Smooth muscle cell (in vitro differentiated cells): Measurements from ENCODE around the gene STIP1. TPM values are rescaled to one million over a fixed set of nuclear protein-coding genes. Genes with fewer than 3 reads are reported as not detected.
"Not testable (repeated sequence)": the region's sequence is repeated elsewhere in the genome, so short reads cannot be mapped to it uniquely, and the experiment has no call there.

Experiments used
- DNase-seq: peaks from one replicate; lab custom pipeline; 2025; ENCODE audit not compliant: unreplicated experiment; lab: John Stamatoyannopoulos, UW
- H2AFZ ChIP-seq: fragments of 200-600 bp; sonication (generic); 2 replicates; pipeline ENCODE4 v1.6.0; 2016; ENCODE audit warnings: antibody characterized with exemption, low read depth, mild to moderate bottlenecking
- H3F3A ChIP-seq: fragments of 200-600 bp; sonication (generic); 2 replicates; pipeline ENCODE4 v1.6.0; 2017; ENCODE audit warnings: antibody characterized with exemption, low read depth
- H3K27ac ChIP-seq: fragments of 200-600 bp; sonication (generic); 2 replicates; pipeline ENCODE4 v1.5.1; 2016; ENCODE audit warnings: low read depth, mild to moderate bottlenecking
- H3K27me3 ChIP-seq: fragments of 200-600 bp; sonication (generic); 2 replicates; pipeline ENCODE4 v1.6.1; 2016; ENCODE audit warnings: low read depth, mild to moderate bottlenecking
- H3K36me3 ChIP-seq: fragments of 200-600 bp; sonication (generic); 2 replicates; pipeline ENCODE4 v1.5.1; 2016; ENCODE audit warnings: low read depth
- H3K4me1 ChIP-seq: fragments of 200-600 bp; sonication (generic); 2 replicates; pipeline ENCODE4 v1.5.1; 2016; ENCODE audit warnings: low read depth
- H3K4me2 ChIP-seq: fragments of 200-600 bp; sonication (generic); 2 replicates; pipeline ENCODE4 v1.6.0; 2016; ENCODE audit warnings: mild to moderate bottlenecking
- H3K4me3 ChIP-seq: fragments of 200-600 bp; sonication (generic); 2 replicates; pipeline ENCODE4 v1.5.1; 2016; ENCODE audit warnings: mild to moderate bottlenecking
- H3K79me2 ChIP-seq: fragments of 200-600 bp; sonication (generic); 2 replicates; pipeline ENCODE4 v1.6.0; 2016; ENCODE audit warnings: low read depth, mild to moderate bottlenecking
- H3K9ac ChIP-seq: fragments of 200-600 bp; sonication (generic); 2 replicates; pipeline ENCODE4 v1.6.0; 2016; ENCODE audit warnings: low read depth
- H3K9me3 ChIP-seq: fragments of 200-600 bp; sonication (generic); replicated peaks from 2 replicates; pipeline ENCODE4 v1.5.1; 2016; ENCODE audit warnings: low read depth
- H4K20me1 ChIP-seq: fragments of 200-600 bp; sonication (generic); 2 replicates; pipeline ENCODE4 v1.6.0; 2016; ENCODE audit warnings: low read depth
- WGBS: methylation state at CpG from one replicate; pipeline ENCODE4 v1.1.7; 2016; ENCODE audit warnings: low lambda C conversion rate; 5-methylcytosine and 5-hydroxymethylcytosine counted together
- polyA plus RNA-seq: library from polyadenylated mRNA; unstranded; fragments of >200 nt; fragmentation: Nextera tagmentation; extraction: Ambion mirVana; gene quantifications from 2 replicates; pipeline ENCODE4 v1.2.1, GENCODE V29; 2016
- total RNA-seq: library from RNA; depleted of rRNA; stranded (reverse); fragments of >200 nt; gene quantifications from 2 replicates; pipeline ENCODE4 v1.2.3, GENCODE V29; 2014
- TF ChIP-seq, protein P1 (sequence below): fragments of 200-600 bp; sonication (generic); IDR thresholded peaks from 2 replicates; pipeline ENCODE4 v1.5.1; 2017; ENCODE audit warnings: borderline replicate concordance, mild to moderate bottlenecking, antibody characterized with exemption; ENCODE audit not compliant: insufficient read depth, poor library complexity, severe bottlenecking

The STIP1 gene
- total and polyA plus RNA-seq, 2 experiments from 2014 or later: 114 to 117 TPM

DNA sequence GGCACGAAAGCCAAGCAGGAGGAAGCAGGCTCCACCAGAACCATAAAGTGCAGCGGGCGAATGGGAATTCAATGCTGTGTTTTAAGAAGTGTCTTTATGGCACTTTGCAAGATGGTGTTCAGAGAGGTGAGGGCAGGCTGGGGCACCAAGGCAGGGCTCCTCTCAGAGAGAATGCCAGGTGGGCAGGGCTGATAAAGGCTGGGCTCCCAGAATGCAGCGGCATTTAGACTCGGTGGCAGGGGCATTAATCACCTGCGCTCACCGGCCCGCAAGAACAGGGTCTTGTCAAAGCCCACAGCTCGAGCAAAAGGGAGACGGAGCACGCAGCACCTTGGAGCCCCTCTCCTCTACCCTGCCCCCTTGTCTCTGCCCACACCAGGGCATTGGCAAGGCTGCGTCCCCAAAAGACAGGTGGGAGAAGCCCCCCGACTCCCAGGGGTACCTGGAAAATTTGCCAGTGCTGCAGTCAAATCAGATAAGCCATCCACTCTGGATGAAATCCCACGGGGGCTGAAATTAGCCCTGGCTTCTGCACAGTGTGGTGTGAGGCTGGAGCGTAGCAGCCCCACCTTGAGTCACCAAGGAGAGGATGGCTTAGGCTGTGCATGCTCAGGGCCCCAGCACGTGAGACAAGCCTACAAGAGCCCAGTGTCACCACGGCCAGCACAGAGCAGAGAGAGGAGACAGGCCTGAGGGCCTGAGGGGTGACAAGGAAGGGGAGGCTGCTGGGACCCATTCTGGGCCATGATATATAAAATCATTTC, 28.2 kb upstream of the STIP1 start:
- no peak overlapping the region for H3K4me3 ChIP-seq
- no peaks in the 10 kb centered on the region for H3K9me3 ChIP-seq
- WGBS: 94% methylated on average over 17 of the region's 17 CpGs
- no peaks in the 10 kb centered on the region for H3K36me3 ChIP-seq
- H3F3A ChIP-seq: no peaks in the 10 kb centered on the region
- no peak overlapping the region for H2AFZ ChIP-seq
- no peak overlapping the region for H3K27ac ChIP-seq
- TF ChIP-seq, protein P1, sequence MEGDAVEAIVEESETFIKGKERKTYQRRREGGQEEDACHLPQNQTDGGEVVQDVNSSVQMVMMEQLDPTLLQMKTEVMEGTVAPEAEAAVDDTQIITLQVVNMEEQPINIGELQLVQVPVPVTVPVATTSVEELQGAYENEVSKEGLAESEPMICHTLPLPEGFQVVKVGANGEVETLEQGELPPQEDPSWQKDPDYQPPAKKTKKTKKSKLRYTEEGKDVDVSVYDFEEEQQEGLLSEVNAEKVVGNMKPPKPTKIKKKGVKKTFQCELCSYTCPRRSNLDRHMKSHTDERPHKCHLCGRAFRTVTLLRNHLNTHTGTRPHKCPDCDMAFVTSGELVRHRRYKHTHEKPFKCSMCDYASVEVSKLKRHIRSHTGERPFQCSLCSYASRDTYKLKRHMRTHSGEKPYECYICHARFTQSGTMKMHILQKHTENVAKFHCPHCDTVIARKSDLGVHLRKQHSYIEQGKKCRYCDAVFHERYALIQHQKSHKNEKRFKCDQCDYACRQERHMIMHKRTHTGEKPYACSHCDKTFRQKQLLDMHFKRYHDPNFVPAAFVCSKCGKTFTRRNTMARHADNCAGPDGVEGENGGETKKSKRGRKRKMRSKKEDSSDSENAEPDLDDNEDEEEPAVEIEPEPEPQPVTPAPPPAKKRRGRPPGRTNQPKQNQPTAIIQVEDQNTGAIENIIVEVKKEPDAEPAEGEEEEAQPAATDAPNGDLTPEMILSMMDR: no peak
- no peaks in the 10 kb centered on the region for H3K27me3 ChIP-seq
- H3K9ac ChIP-seq: no peak overlapping the region
- H3K4me2 ChIP-seq: no peak overlapping the region
- H3K4me1 ChIP-seq: no peaks in the 10 kb centered on the region
- H4K20me1 ChIP-seq: no peaks in the 10 kb centered on the region
- no peaks in the 10 kb centered on the region for H3K79me2 ChIP-seq
- DNase-seq: no peak

DNA sequence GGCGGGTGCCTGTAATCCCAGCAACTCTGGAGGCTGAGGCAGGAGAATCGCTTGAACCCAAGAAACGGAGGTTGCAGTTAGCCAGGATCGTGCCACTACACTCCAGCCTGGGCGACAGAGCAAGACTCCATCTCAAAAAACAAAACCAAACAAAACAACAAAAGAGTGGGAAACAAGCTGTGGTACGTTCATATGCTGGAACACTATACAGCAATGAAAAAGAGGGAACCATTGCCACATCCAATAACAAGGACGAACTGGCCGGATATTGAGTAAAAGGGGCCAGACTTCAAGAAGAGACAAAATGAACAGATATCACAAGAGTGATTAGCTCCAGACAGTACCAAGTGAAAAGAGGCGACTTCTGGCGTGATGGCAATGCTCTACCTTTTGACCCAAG, 24.9 kb upstream of the STIP1 start:
- H4K20me1 ChIP-seq: no peaks in the 10 kb centered on the region
- no peaks in the 10 kb centered on the region for H3K79me2 ChIP-seq
- no peaks in the 10 kb centered on the region for H3K27me3 ChIP-seq
- H3K27ac ChIP-seq: no peak overlapping the region
- peaks cover 12% of the 10 kb centered on the region for H3K4me1 ChIP-seq
- no peaks in the 10 kb centered on the region for H3F3A ChIP-seq
- no peak for DNase-seq
- H3K9ac ChIP-seq: no peak overlapping the region
- H3K4me3 ChIP-seq: no peak overlapping the region
- no peak overlapping the region for H3K4me2 ChIP-seq
- H3K9me3 ChIP-seq: no peaks in the 10 kb centered on the region
- no peak overlapping the region for H2AFZ ChIP-seq
- TF ChIP-seq, protein P1: no peak
- over 99% methylated on average over 10 of the region's 10 CpGs for whole genome bisulfite sequencing
- no peaks in the 10 kb centered on the region for H3K36me3 ChIP-seq

DNA sequence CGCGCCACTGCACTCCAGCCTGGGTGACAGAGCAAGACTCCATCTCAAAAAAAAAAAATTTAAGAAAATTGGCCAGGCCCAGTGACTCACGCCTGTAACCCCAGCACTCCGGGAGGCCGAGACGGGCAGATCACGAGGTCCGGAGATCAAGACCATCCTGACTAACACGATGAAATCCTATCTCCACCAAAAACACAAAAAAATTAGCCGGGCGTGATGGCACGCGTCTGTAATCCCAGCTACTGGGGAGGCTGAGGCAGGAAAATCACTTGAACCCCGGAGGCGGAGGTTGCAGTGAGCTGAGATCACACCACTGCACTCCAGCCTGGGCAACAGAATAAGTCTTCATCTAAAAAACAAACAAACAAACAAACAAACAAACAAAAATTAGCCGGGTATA, 23.2 kb upstream of the STIP1 start:
- 88% methylated on average over 16 of the region's 16 CpGs for WGBS
- H3K79me2 ChIP-seq, H3K9me3 ChIP-seq, H2AFZ ChIP-seq, H3K4me3 ChIP-seq, H3K4me2 ChIP-seq, H4K20me1 ChIP-seq, H3K36me3 ChIP-seq, H3K27ac ChIP-seq, H3K27me3 ChIP-seq, H3F3A ChIP-seq, H3K9ac ChIP-seq, DNase-seq: not testable (repeated sequence)
- peaks cover 12% of the 10 kb centered on the region for H3K4me1 ChIP-seq

DNA sequence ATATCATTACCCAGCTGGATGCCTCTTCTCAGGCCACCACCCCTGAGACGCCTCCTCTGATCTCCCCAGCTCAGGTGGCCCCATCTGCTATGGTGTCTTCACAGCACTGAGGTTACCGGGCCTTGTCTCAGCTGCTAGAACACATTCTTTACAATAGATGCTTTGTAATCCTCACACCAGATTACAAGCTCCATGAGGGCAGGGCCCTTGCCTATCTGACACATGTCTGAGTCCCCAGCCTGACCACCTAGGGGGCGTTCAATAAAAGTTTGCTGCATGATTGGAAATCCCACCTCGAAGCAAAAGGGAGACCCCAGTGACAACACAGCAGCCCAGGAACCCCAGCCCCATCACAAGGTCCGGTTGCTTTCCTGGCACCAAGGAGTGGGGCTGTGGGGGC, 22.0 kb upstream of the STIP1 start:
- Histone ChIP-seq H3K4me1 (peaks cover 12% of the 10 kb centered on the region), H4K20me1 (no peaks in the 10 kb centered on the region), H3K9me3 (no peaks in the 10 kb centered on the region), H3K27me3 (no peaks in the 10 kb centered on the region), H3K79me2 (no peaks in the 10 kb centered on the region), H3F3A (no peaks in the 10 kb centered on the region), H2AFZ (no peak overlapping the region), H3K9ac (no peak overlapping the region), H3K4me3 (no peak overlapping the region), H3K36me3 (no peaks in the 10 kb centered on the region), H3K27ac (no peak overlapping the region), H3K4me2 (no peak overlapping the region)
- WGBS: 95% methylated on average over 5 of the region's 5 CpGs
- DNase-seq: no peak
- TF ChIP-seq, protein P1: no peak
